Kidney tubule cell (primary cell): ENCODE data around the gene FOXK2.
A peak's percentile ranks its signal among the peaks of the same experiment; 100 is the strongest.

Experiments
- DNase-seq: peaks from one replicate; pipeline ENCODE4 v3.0.0-alpha.2; 2018; ENCODE audit warnings: low spot score

The FOXK2 gene

DNA sequence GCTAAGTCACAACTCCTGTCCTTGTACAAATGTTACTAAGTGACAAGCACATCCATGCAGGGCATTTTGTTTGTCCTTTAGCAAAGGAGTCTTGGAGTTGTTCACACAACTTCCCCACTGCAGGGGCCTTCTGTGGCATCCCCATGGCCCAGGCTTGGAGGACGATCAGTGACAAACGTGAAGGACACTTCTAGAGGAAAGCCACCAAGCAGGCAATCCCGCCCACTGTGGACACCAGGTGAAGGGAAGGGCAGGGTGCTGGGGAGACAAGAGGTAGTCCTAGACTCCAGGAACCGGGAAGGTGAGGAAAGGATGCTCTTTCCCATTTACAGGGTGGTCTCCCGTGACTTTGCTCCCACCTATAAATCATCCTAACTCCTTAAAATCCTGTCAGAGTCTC, 124.6 kb downstream of the FOXK2 start:
- no peak for DNase-seq

- peak; percentile 50 for DNase-seq
Measured at GRCh38 chr17:82645516-82645915, 126.0 kb downstream of the FOXK2 start.

DNA sequence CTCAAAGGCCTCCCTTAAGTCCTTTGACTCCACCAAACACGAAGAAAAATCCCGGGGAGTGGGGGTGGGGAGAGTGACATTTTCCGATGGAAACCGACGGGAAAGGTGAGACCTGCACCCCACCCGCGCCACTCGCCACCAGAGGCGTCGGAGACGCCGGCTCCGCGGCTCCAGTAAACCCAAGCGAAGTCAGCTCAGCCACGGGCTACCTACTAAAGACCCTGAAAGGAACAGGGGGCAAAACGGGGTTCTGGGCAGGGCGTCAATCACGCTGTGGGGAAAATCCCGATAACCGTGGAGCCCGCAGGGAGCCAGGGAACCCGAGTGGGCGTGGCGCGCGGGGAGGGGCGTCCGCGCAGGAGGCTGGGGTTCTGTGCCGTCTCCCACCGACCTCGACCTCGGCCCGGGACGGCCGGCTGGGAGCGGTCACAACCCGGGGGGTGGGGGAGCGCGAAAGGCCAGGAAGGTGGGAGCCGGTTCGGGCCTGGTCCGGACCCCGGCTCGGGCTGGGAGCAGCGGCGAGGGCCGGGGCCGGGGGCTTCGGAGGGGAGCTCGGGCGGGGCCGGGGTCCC, 128.1 kb downstream of the FOXK2 start:
- peak; percentile 31 for DNase-seq

DNA sequence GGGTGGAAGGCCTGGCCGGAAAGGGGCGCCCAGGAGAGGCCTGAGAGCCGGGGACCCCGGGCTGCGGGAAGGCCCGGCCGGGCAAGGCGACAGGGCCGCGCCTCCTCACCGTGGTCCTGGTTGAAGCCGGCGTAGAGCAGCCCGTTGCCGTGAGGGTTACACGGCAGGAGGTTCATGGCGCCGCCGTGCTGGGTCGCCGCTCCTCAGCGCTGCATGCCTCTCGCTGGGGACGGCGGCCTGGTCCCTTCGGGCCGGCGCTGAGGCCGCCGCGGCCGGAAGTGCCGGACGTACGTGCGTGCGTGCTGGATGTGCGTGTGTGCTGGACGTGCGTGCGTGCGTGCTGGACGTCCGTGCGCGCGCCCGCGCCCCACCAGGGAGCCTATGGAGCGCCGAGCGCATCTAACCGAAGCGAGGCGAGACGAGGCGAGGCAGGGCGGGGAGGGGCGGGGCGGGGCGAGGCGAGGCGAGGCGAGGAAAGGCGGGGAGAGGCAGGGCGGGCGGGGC, 128.7 kb downstream of the FOXK2 start, which contains the start of gene WDR45B:
Gene WDR45B, minus strand, starts transcription at position 280 of the 504 bp plus-strand sequence. Its CDS starts 104 bp downstream, at position 176.
- DNase-seq, result peak; percentile 98

DNA sequence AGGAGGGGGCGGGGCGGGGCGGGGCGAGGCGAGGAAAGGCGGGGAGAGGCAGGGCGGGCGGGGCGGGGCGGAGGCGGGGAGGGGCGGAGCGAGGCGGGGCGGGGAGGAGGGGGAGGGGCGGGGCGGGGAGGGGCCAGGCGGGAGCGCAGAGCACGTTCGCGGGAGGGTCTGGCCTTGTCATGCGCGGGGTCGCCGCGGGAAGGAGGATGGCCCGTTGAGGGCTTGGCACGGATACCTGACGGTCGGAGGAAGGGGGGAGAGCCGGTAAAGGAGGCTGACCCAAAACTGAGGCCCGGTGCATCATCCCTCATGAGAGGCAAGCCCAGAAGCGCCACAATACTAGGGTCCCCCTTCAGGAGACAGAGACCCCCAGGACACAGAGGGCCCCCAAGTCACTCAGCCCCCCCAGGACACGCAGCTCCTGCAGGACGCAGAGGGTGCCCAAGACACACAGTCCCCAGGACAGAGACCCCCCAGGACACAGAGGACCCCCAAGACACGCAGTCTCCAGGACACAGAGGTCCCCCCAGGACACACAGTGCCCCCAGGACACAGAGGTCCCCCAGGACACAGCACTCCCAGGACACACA, 129.3 kb downstream of the FOXK2 start:
- DNase-seq, result no peak

DNA sequence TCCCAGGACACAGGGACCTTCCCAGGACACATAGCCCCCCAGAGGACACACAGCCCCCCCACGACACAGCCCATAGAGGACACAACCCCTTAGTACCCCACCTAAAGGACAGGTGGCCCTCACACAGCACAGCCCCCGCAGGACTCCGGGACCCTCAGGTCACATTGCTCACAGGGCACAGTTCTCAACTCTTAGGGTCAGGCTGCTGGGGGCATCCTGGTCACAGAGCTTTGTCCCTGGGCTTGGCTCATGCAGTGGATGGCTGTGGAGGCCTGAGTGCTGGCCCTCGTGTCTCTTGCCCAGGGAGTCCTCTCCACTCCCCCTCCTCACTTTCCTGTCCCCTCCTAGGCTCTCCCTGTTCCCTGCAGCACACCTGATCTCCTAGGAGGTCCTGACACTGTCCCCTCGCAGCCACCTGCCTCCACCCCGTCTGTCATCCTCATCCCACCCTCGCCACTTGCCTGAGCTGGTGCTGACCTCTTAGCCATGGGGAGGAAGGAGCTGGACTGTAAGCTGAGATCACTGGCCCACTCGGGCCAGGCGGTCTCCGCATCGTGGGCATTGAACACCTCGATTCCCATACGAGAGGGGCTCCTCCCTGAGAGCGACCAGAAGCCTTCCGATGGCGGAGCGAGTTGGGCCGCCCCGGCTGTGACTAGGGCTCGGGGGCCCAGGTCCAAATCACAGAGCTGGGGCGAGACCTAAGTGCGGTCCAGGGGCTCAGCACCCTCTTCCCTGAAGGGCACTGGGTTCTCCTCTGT, 130.1 kb downstream of the FOXK2 start:
- DNase-seq, result no peak

GRCh38 chr17:82650723-82651122, 131.2 kb downstream of the FOXK2 start:
- DNase-seq, result no peak

GRCh38 chr17:82653651-82654528, 134.4 kb downstream of the FOXK2 start:
- no peak for DNase-seq
